Daoy (cell line): ENCODE data around the gene CADM2. TPM values are rescaled to one million over a fixed set of nuclear protein-coding genes. Genes with fewer than 3 reads are reported as not detected.
"Not testable (repeated sequence)": the region's sequence is repeated elsewhere in the genome, so short reads cannot be mapped to it uniquely, and the experiment has no call there.

Source experiments
- DNase-seq: peaks from one replicate; pipeline ENCODE4 v3.0.0-alpha.2; 2015; ENCODE audit warnings: low read depth
- total RNA-seq: library from RNA; depleted of rRNA; stranded (reverse); fragments of >200 nt; shearing (Covaris generic); gene quantifications from 2 replicates; pipeline ENCODE4 v1.2.3, GENCODE V29; 2014

CADM2 gene
- total RNA-seq, 1 experiment from 2014 or later: 0.46 TPM

DNA sequence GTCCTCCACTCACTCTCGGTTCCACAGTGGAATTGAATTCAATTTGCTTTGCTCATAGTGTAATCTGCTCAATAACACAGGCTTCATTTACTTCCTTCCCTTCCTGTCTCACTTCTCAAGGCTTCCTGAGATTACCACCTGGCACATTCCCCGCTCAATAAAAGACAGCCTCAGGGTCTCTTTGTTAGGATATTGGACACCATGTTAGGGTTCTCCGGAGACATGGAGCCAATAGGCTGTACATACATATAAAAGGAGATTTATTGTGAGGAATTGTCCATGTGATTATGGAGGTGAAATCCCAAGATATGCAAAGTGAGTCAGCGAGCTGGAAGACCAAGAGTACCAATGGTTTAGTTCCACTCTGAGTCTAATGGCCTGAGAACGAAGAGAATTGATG is 974.5 kb downstream of the CADM2 start:
- DNase-seq: no peak

DNA sequence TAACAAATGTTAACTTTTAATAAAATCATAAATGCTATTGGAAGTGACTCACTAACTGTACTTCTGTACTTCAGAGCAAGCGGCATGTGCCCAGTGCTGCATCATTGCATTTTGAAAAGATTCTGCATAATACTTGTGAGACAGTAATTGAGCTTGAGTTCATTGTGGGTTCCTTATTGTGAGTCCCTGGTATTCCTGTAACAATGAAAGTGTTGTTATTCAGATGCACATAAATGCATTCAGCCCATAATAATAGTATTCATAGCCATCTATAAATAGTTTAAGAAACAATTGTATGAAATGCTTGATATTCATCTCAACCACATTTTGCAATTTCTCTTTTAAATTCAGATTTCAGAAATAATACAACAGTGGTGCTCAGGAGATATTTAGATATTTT is 976.4 kb downstream of the CADM2 start:
- DNase-seq: no peak

DNA sequence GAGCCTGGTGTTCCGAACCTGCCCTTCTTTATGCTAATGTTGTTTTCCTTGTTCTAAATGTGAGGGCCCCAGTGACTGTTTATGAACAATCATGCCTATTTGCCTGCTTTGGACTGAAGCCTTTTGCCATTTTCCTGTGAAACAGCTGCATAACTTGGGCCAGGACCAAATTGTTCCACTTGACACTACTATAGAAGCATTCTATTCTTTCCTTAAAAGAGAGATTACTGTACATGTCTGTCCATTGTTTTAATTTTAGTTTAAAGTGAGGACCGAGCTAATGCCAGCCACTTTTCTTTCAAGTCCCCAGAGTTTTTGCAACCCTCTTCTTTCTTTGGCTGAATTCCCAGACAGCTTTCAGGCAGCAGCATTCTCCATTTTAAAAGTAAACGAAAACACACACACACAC is 980.3 kb downstream of the CADM2 start:
- DNase-seq: no peak

DNA sequence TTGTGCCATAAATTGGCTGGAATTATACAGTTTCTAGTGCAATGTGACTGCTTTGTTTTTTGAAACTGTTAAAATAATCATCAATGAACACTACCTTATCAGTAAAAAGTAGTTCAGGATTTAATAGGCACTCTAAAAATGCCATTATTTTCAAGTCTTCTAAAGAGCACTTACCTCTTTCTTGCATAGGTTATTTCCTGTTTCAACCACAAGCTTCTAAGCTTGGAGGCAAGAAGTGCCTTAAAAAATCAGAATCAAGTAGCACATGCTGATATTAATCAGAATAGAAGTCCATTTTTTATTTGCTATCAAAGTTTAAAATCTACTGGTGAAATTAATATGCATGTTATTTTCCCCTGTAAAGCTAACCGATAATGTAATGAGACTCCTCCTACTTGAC is 991.6 kb downstream of the CADM2 start:
- DNase-seq: no peak

DNA sequence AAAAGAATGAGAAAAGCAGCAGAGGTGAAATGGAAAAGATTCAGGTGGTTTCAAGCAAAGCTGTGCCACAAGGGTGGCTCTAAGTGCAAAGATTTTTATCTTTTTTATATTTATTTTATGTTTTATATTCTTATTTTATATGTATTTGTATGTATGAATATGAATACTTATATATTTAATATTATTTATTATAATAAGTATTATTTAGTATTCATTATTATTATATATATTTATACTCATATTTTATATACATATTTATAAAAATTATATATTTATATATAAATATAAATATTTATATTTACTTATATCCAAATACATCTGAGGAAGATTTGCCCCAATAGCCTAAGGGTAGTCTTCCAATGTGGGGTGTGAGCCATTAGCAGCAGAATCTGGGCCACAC is 1002.0 kb downstream of the CADM2 start:
- no peak for DNase-seq

DNA sequence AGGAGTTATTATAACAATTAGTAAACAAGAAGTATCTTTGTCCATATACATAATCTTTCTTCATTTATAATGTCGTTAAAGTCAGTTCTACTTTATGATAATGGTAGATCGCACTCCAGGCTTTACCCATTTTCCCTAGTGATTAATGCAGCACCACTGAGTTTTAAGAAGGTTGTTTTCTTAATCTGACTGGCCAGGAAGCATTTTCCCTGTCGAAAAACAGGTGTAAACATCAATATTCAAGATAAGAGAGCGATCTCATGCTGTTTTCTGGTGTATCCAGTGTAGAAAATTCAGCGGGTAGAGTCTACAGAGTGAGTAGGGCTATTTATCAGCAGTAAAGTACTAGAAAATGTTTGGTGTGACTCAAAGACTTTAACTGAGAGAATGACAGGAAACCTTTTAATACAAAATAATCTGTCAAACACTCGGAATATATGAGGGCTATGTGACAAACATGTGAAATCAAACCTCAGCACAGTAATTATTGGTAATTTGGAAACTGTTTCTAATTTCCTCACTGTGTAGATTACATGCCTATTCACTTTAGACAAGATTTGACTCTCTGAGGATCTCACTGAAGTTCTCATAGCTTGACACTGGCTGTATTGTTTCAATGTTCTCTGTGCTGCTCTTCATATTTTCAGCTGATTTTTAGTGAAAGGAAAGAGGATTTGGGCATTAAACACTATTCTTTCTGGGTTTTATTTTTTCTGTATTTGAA is 1019.0 kb downstream of the CADM2 start:
- DNase-seq: no peak

DNA sequence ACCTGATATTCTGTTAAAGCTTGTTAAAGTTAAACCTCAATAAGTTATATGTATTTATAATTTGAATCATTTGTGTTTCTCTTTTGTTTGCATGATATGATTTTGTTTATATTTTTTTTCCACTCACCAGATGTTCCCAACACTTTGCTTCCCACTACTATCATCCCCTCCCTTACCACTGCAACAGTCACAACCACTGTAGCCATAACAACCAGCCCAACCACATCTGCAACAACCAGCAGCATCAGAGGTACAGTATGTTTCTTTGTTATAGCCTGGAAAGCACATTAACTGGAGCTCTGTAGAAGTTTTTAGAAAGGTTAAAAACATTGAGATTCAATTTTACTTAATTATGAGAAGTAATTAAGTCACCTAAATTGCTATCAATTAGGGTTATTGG is 1020.2 kb downstream of the CADM2 start:
- no peak for DNase-seq

DNA sequence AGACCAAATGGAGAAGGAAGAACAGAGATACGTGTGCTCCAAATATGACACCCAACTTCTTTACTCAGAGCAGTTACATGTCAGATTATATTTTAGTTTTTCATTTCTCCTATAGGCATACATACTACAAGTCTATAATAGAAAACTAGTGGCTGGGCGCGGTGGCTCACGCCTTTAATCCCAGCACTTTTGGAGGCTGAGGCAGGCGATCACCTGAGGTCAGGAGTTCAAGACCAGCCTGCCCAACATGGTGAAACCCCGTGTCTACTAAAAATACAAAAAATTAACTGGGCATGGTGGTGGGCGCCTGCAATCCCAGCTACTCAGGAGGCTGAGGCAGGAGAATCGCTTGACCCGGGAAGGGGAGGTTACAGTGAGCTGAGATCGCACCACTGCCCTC is 1030.8 kb downstream of the CADM2 start:
- DNase-seq: not testable (repeated sequence)

DNA sequence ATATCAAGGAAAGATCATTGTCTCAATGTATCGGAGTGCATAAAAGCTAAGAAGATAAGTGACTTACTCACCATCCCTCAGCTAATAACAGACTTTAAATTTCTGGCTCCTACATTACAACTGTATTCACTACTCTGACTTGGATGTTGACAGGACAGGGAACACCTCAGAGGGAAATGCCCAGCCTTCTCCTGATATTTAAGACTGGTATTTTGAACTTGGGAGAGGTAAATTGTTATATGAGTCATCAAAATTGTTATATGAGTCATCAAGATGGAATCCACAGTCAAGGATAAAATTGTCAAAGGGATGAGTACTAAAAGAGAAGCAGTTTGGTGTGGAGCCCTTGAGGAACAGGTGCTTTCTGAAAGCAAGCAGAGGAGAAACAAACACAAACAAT is 1070.8 kb downstream of the CADM2 start:
- DNase-seq: no peak

DNA sequence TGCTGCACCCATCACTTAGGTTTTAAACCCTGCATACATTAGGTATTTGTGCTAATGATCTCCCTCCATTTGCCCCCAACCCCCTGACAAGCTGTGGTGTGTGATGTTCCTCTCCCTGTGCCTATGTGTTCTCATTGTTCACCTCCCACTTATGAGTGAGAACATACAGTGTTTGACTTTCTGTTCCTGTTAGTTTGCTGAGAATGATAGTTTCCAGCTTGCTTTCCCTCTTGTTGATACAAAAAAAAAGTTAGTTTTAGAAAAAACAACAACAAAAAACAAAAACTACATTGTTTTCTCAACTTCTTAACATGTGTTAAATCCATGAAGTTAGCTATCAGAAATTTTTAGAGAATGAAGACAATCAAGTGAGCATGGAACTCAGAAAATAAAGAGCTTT is 1079.1 kb downstream of the CADM2 start:
- DNase-seq: no peak

DNA sequence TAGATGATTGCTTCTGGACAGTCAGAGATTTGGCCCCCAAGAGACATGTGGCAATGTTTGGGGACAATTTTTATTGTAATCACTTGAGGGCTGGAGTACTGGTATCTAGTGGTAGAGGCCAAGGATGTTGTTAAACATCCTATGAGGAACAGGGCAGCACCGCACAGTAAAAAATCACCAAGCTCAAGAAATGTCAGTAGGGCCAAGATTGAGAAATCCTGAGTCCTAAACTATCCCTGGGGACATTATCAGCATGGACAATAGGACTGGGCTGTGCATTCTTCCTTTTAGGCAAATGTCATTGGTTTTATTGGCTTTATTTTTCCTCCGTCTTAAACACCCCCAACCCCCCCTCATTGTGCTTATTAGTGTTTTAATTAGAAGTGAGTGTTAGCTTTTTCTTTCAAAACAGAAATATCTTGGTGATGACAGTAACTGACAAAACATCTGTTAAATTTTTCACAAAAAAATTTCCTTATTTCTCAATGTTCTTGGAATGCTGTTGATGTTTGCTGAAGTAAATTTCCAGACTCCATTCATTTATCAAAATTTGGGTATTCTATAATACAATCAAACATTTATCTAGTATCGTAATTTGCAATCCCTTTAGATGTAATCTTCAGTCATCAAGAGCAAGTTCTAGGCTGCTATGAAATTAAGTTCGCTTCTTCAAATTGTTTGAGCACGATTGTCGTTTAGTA is 1087.8 kb downstream of the CADM2 start:
- DNase-seq: no peak

DNA sequence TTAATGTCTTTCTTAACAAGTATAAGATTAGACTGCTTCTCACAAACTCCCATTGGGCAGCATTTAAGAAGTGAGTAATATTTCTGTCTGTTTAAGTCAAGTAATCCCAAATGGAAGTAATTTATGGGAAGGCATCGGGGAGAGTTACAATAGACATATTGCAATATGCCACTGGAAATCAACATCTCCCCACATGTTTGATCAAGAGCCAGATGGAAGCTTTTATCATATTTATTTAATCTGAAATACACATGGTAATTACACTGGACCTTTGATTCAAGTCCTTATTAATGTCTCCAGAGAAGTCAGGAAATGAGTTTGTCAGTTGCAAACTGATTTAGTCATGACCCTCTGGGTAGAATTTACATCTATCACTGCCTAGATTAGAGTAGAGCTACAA is 1088.4 kb downstream of the CADM2 start:
- DNase-seq: no peak

DNA sequence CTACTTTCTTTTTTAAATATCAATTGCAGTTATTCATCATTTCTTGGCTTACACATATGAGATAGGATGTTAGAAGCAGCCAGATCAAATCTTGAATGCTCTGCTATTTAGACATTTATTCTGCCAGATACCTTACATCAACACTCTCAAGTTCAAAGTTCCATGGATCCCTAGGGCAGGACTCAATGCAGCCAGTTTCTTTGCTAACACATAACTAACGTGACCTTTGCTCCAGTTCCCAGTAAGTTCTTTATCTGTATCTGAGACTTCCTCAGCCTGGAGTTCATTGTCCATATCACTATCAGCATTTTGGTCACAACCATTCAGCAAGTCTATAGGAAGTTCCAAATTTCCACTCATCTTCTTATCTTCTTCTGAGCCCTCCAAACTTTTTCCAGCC is 1092.3 kb downstream of the CADM2 start:
- DNase-seq: no peak

DNA sequence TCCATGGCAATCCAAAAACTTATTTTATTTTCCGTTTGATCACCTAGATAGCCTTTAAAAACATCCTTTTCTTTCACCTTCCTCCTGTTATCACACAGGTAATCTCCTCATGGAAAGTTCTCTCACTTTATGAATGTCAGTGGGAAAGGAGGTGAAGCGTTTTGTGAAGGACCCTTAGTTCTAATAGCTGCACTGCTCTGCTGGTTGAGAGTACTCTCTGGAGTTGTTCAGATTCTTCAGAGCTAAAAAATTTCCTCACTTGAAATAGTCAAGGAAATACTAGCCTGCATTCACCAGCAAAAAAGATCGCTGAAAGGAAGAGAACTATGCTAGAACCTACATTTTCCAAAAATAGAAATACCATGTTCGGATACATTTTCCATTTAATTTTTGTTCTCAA is 1097.2 kb downstream of the CADM2 start:
- DNase-seq: no peak

DNA sequence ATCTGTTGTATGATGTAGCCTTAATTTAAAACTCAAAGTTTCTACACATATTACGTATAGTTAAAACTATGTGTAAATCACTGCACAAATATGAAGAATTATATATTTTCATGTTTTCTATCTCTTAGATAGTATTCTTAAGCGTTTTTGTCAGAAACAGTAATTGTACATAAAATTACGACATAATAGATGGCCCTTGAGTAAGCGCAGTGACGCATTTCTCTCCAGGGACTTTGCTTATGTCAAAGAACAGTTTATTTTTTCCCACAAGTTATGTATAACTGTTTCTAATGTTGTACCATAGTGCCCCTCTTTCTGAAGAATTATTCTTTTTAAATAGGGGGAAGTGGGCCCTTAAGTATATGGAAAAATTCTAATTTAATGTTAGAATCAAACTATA is 1098.2 kb downstream of the CADM2 start:
- no peak for DNase-seq

DNA sequence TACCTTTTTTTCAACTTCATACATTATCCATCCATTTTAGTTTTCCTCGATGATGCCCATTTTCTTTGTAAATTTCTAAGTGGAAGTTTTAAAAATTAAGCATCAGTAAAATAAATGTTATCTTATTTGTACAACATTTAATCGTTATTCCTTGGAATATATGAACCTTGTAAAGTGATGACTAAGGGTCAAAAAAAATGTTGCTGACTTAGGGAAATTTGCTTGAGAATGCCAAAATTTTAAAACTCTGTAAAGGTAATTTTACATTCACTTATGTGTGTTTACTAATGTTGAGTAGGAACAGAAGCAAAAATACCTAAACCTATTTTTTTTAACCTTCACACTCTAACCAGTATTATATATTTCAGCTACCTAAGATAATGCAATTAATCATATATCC is 1115.0 kb downstream of the CADM2 start:
- no peak for DNase-seq

DNA sequence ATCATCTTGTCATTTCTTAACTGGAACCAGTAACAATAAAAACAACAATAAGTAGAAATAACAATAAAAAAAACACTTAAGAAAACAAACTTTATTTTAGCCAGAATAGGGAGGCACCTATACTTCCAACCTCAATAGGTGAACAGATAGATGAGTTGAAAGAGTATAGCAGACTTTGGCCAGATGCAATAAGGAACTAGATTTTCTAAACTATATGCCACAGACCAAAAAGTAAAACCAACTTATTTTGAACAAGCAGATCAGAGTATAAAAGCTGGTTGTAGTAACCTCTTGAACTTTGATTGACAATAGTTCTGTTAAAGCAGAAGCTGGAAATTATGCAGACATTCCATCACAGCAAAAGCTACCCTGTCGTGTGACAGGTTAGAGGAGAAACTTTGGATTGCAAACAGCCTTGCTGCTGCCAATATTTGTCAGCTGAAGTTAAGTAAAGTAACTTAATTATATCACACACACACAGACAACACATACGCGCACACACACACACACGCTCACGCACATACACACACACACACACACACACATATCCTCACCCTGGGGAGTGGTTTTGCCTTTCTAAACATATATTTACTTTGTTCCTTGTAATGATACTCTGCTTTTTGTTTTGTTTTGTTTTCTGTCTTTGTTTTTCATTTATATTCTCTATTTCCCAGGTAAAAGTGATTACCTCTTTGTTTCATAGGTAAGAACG is 1128.5 kb downstream of the CADM2 start:
- DNase-seq: no peak

DNA sequence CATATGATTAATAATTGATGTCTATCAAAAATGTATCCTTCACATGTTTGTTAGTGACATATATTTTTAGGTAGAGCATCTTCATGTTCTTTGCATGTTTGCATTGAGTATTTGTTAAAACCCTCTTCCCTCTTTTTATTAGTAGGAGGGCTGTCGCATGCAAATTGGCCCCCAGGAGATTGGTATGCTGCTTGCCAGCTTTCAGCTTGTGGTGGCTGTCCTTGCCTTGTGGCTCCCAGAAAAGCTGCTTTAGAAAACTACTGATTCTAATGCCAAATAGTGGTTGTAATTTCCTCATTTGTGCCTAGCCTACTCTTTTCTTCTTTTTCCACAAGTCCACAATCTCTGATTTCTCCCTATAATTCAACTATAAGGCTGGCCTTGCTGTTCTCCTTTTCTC is 1145.4 kb downstream of the CADM2 start:
- no peak for DNase-seq

DNA sequence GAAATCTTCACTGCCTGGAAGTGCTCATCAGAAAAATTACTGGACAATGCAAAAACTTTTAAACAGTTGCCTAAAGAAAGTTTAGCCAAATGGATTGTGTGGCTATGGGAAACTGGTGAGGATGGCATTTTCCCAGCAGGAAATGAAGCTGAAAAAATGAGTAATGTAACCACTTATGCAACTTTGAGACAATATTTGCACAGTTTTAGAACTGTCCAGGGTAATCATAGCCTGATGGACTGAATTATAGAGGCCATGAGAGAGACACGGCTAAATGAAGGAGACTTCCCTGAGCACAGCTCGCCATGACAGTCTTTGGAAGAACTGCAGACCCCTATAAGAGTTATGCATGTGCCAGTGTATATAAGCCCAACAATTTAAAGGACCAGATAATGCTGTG is 1150.6 kb downstream of the CADM2 start:
- no peak for DNase-seq
